Measurements from ENCODE around the gene NFAM1. TPM values are rescaled to one million over a fixed set of nuclear protein-coding genes. Genes with fewer than 3 reads are reported as not detected.

NFAM1 gene
- total and polyA plus RNA-seq, 4 donors = 0.36 to 3.8 (median 2.6) TPM

DNA sequence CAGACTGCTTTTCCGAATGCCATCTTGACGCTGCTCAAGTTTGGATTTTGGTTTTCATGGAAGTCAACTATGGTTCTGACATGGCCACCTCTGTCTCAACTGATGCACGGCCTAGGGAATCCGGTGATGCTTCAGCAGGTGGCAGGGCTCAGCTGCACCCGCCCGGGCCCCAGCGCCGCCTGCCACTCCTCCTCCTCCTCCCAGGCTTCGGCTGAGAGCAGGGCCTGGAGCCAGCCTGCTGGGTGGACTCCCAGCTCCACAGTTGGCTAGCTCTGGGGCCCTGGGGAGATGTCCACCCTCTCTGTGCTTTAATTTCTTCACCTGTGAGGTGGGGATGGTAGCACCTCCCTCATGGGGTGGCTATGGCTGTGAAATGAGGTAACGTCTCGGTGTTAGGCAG lies 20.3 kb upstream of the NFAM1 start:
- Histone ChIP-seq H3K27ac (ENCODE audit: low read depth in 1 of 2, low read length in 2 of 2) (no peak overlapping the region), H3K4me1 (ENCODE audit: control insufficient read depth in 4 of 4, insufficient read depth in 4 of 4, low read length in 3 of 4) (no peaks in the 10 kb centered on the region), H3K9ac (ENCODE audit: low read depth in 1 of 2, low read length in 2 of 2) (no peak overlapping the region), H3K36me3 (ENCODE audit: control insufficient read depth in 4 of 4, insufficient read depth in 3 of 4, low read depth in 1 of 4, low read length in 3 of 4) (no peaks in the 10 kb centered on the region), H3K9me3 (ENCODE audit: control insufficient read depth in 4 of 4, low read length in 3 of 4) (no peaks in the 10 kb centered on the region), H3K4me3 (ENCODE audit: low read depth in 1 of 3, low read length in 3 of 3) (no peak overlapping the region), H3K27me3 (ENCODE audit: control insufficient read depth in 4 of 4, insufficient read depth in 4 of 4, low read length in 3 of 4) (no peaks in the 10 kb centered on the region)
- 85% methylated on average over 11 of the region's 11 CpGs for WGBS
- DNase-seq (ENCODE audit: low spot score) = no peak
- no peak for TF ChIP-seq RXRA (IDR thresholded peaks at IDR 0.05)
- TF ChIP-seq, protein P1, sequence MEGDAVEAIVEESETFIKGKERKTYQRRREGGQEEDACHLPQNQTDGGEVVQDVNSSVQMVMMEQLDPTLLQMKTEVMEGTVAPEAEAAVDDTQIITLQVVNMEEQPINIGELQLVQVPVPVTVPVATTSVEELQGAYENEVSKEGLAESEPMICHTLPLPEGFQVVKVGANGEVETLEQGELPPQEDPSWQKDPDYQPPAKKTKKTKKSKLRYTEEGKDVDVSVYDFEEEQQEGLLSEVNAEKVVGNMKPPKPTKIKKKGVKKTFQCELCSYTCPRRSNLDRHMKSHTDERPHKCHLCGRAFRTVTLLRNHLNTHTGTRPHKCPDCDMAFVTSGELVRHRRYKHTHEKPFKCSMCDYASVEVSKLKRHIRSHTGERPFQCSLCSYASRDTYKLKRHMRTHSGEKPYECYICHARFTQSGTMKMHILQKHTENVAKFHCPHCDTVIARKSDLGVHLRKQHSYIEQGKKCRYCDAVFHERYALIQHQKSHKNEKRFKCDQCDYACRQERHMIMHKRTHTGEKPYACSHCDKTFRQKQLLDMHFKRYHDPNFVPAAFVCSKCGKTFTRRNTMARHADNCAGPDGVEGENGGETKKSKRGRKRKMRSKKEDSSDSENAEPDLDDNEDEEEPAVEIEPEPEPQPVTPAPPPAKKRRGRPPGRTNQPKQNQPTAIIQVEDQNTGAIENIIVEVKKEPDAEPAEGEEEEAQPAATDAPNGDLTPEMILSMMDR (IDR thresholded peaks at IDR 0.05; ENCODE audit: low read depth, low read length, missing input control) = no peak

DNA sequence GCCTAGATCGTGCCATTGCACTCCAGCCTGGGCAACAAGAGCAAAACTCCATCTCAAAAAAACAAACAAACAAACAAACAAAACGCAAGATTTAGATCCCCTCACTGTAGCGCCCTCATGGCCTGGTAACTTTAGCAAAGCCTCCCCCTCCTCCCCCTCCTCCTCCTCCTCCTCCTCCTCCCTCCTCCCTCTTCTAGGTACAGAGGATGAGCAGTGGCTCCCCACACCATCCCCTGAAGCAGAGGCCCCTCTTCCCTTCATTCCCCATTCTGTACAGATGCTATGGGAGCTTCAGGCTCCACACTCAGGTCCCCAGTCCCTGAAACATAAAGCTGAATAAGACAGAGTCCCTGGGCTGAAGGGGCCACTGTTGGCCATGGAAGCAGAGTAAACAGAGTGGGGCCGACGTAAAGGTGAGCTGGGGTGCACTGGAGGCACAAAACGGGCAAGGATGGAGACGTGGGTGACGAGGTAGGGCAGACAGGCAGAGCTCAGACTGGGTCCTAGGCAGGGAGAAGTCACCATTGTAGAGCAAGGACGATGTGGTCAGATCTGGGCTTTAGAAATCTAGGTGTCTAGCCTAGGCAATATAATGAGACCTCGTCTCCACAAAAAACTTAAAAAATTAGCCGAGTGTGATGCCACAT lies 19.4 kb upstream of the NFAM1 start:
- TF ChIP-seq SP1 (IDR thresholded peaks at IDR 0.05) = no peak
- no peak for TF ChIP-seq NR2F2 (IDR thresholded peaks at IDR 0.05)
- TF ChIP-seq GABPA (IDR thresholded peaks at IDR 0.05 in 1 of 2, conservative IDR thresholded peaks at IDR 0.05 in 1 of 2) = no peak
- TF ChIP-seq HNF4G (IDR thresholded peaks at IDR 0.05) = no peak
- TF ChIP-seq, protein P2, sequence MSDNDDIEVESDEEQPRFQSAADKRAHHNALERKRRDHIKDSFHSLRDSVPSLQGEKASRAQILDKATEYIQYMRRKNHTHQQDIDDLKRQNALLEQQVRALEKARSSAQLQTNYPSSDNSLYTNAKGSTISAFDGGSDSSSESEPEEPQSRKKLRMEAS (IDR thresholded peaks at IDR 0.05) = no peak
- WGBS = 81% methylated on average over 11 of the region's 11 CpGs
- no peaks in the 10 kb centered on the region for H3K27me3 ChIP-seq (ENCODE audit: control insufficient read depth in 4 of 4, insufficient read depth in 4 of 4, low read length in 3 of 4)
- no peak overlapping the region for H3K4me3 ChIP-seq (ENCODE audit: low read depth in 1 of 3, low read length in 3 of 3)
- no peak overlapping the region for H3K9ac ChIP-seq (ENCODE audit: low read depth in 1 of 2, low read length in 2 of 2)
- H3K36me3 ChIP-seq (ENCODE audit: control insufficient read depth in 4 of 4, insufficient read depth in 3 of 4, low read depth in 1 of 4, low read length in 3 of 4) = no peaks in the 10 kb centered on the region
- no peak overlapping the region for H3K27ac ChIP-seq (ENCODE audit: low read depth in 1 of 2, low read length in 2 of 2)
- H3K4me1 ChIP-seq (ENCODE audit: control insufficient read depth in 4 of 4, insufficient read depth in 4 of 4, low read length in 3 of 4) = no peaks in the 10 kb centered on the region
- H3K9me3 ChIP-seq (ENCODE audit: control insufficient read depth in 4 of 4, low read length in 3 of 4) = peaks cover 0 to 2% (median 0%) of the 10 kb centered on the region in 4 donors
- no peak for DNase-seq (ENCODE audit: low spot score)

DNA sequence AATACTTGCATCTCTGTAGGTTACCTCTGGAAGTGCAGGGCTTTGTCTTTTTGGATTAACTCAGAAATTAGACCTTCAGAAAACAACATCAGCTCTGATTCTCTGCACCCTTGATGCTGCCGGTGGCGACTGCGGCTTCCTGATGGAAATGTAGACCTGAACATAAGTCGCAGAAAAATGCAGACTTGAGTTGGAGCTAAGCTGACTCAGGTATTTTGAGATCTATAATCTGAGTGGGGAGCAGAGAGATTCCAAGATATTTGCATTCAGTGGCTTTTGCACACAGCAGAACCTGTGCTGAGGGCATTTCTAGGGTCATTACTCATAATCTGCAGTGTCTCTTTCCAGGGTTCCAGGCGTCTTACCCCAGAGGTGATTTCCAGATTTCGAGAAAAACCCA lies 18.7 kb upstream of the NFAM1 start:
- Histone ChIP-seq H3K9me3 (ENCODE audit: control insufficient read depth in 4 of 4, low read length in 3 of 4) (peaks cover 0 to 2% (median 0%) of the 10 kb centered on the region in 4 donors), H3K4me3 (ENCODE audit: low read depth in 1 of 3, low read length in 3 of 3) (no peak overlapping the region), H3K27me3 (ENCODE audit: control insufficient read depth in 4 of 4, insufficient read depth in 4 of 4, low read length in 3 of 4) (no peaks in the 10 kb centered on the region), H3K9ac (ENCODE audit: low read depth in 1 of 2, low read length in 2 of 2) (no peak overlapping the region), H3K27ac (ENCODE audit: low read depth in 1 of 2, low read length in 2 of 2) (no peak overlapping the region), H3K4me1 (ENCODE audit: control insufficient read depth in 4 of 4, insufficient read depth in 4 of 4, low read length in 3 of 4) (no peaks in the 10 kb centered on the region), H3K36me3 (ENCODE audit: control insufficient read depth in 4 of 4, insufficient read depth in 3 of 4, low read depth in 1 of 4, low read length in 3 of 4) (no peaks in the 10 kb centered on the region)
- WGBS = 82% methylated on average over 6 of the region's 6 CpGs
- TF ChIP-seq HNF4G (IDR thresholded peaks at IDR 0.05) (no peak), YY1 (IDR thresholded peaks at IDR 0.05) (no peak), RAD21 (IDR thresholded peaks at IDR 0.05) (no peak), RXRA (IDR thresholded peaks at IDR 0.05) (no peak)
- DNase-seq (ENCODE audit: low spot score) = no peak

DNA sequence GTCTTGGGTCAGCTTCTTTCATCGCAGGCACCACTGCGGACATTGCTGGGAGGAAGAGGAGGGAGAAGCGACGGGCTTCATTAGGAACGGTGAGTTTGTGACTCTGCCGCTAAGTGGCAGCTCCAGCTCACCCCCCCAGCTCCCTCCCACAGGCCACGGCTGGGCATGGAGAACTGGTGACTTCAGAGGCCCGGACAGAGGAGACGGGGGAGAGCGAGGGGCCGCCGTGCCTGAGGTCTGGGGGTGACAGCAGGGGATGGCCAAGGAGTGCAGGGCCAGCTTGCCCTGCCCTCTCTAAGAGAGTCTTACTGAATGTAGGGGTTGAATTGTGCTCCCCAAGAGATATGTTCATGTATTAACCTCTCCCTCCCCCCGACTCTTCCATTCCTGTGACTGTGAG lies 13.9 kb upstream of the NFAM1 start:
- no peak for DNase-seq (ENCODE audit: low spot score)
- Histone ChIP-seq H3K9ac (ENCODE audit: low read depth in 1 of 2, low read length in 2 of 2) (no peak overlapping the region), H3K27ac (ENCODE audit: low read depth in 1 of 2, low read length in 2 of 2) (no peak overlapping the region), H3K36me3 (ENCODE audit: control insufficient read depth in 4 of 4, insufficient read depth in 3 of 4, low read depth in 1 of 4, low read length in 3 of 4) (no peaks in the 10 kb centered on the region), H3K27me3 (ENCODE audit: control insufficient read depth in 4 of 4, insufficient read depth in 4 of 4, low read length in 3 of 4) (no peaks in the 10 kb centered on the region), H3K4me3 (ENCODE audit: low read depth in 1 of 3, low read length in 3 of 3) (no peak overlapping the region), H3K9me3 (ENCODE audit: control insufficient read depth in 4 of 4, low read length in 3 of 4) (peaks cover 0 to 2% (median 0%) of the 10 kb centered on the region in 4 donors), H3K4me1 (ENCODE audit: control insufficient read depth in 4 of 4, insufficient read depth in 4 of 4, low read length in 3 of 4) (peaks cover 0 to 12% (median 9%) of the 10 kb centered on the region in 4 donors)
- WGBS = 93% methylated on average over 13 of the region's 13 CpGs
- no peak for TF ChIP-seq RXRA (IDR thresholded peaks at IDR 0.05)
- TF ChIP-seq, protein P1 (IDR thresholded peaks at IDR 0.05; ENCODE audit: low read depth, low read length, missing input control) = no peak
- TF ChIP-seq, protein P3, sequence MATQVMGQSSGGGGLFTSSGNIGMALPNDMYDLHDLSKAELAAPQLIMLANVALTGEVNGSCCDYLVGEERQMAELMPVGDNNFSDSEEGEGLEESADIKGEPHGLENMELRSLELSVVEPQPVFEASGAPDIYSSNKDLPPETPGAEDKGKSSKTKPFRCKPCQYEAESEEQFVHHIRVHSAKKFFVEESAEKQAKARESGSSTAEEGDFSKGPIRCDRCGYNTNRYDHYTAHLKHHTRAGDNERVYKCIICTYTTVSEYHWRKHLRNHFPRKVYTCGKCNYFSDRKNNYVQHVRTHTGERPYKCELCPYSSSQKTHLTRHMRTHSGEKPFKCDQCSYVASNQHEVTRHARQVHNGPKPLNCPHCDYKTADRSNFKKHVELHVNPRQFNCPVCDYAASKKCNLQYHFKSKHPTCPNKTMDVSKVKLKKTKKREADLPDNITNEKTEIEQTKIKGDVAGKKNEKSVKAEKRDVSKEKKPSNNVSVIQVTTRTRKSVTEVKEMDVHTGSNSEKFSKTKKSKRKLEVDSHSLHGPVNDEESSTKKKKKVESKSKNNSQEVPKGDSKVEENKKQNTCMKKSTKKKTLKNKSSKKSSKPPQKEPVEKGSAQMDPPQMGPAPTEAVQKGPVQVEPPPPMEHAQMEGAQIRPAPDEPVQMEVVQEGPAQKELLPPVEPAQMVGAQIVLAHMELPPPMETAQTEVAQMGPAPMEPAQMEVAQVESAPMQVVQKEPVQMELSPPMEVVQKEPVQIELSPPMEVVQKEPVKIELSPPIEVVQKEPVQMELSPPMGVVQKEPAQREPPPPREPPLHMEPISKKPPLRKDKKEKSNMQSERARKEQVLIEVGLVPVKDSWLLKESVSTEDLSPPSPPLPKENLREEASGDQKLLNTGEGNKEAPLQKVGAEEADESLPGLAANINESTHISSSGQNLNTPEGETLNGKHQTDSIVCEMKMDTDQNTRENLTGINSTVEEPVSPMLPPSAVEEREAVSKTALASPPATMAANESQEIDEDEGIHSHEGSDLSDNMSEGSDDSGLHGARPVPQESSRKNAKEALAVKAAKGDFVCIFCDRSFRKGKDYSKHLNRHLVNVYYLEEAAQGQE (IDR thresholded peaks at IDR 0.05) = no peak
- no peak for TF ChIP-seq YY1 (IDR thresholded peaks at IDR 0.05)
- TF ChIP-seq, protein P4, sequence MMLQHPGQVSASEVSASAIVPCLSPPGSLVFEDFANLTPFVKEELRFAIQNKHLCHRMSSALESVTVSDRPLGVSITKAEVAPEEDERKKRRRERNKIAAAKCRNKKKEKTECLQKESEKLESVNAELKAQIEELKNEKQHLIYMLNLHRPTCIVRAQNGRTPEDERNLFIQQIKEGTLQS (IDR thresholded peaks at IDR 0.05) = no peak
- no peak for TF ChIP-seq FOXA2 (IDR thresholded peaks at IDR 0.05)
- TF ChIP-seq NR2F2 (IDR thresholded peaks at IDR 0.05) = no peak
- TF ChIP-seq HNF4A (conservative IDR thresholded peaks at IDR 0.05) = no peak
- TF ChIP-seq, protein P2 (IDR thresholded peaks at IDR 0.05) = no peak
- no peak for TF ChIP-seq GABPA (IDR thresholded peaks at IDR 0.05 in 1 of 2, conservative IDR thresholded peaks at IDR 0.05 in 1 of 2)

Measured in liver (tissue), 9 donors.